GM18508 (cell line): ENCODE results near the gene JPT2.

Experiments used
- ATAC-seq: cut with Tn5 transposase; IDR thresholded peaks from one replicate; pipeline ENCODE4 v1.9.1; 2021; ENCODE audit warnings: moderate number of reproducible peaks; ENCODE audit not compliant: insufficient read depth, unreplicated experiment

The JPT2 gene

GRCh38 chr16:1651094-1651973 is 26.7 kb upstream of the JPT2 start:
- ATAC-seq = no peak

GRCh38 chr16:1651974-1652312 is 26.1 kb upstream of the JPT2 start:
- ATAC-seq = no peak

- no peak for ATAC-seq
These were observed 25.1 kb upstream of the JPT2 start for GRCh38 chr16:1653023-1653422.

- no peak for ATAC-seq
These were observed 23.4 kb upstream of the JPT2 start for GRCh38 chr16:1654505-1655268.

GRCh38 chr16:1655269-1655807 is 22.7 kb upstream of the JPT2 start:
- no peak for ATAC-seq

GRCh38 chr16:1655909-1656807 is 21.9 kb upstream of the JPT2 start:
- ATAC-seq = no peak

- no peak for ATAC-seq
These were observed 21.1 kb upstream of the JPT2 start for GRCh38 chr16:1656808-1657617.

- ATAC-seq = no peak
These were observed 20.2 kb upstream of the JPT2 start for GRCh38 chr16:1657841-1658240.

GRCh38 chr16:1659031-1659430 is 19.0 kb upstream of the JPT2 start:
- ATAC-seq = no peak

- no peak for ATAC-seq
These were observed 16.3 kb upstream of the JPT2 start for GRCh38 chr16:1661826-1662225.

GRCh38 chr16:1662543-1662942 is 15.5 kb upstream of the JPT2 start:
- no peak for ATAC-seq

GRCh38 chr16:1665829-1666228 is 12.2 kb upstream of the JPT2 start:
- no peak for ATAC-seq

GRCh38 chr16:1666316-1666715 is 11.8 kb upstream of the JPT2 start:
- ATAC-seq = no peak

GRCh38 chr16:1667271-1667670 is 10.8 kb upstream of the JPT2 start:
- no peak for ATAC-seq

GRCh38 chr16:1667916-1668315 is 10.2 kb upstream of the JPT2 start:
- no peak for ATAC-seq

- ATAC-seq = no peak
These were observed 9.3 kb upstream of the JPT2 start for GRCh38 chr16:1668612-1669319.

- no peak for ATAC-seq
These were observed 8.4 kb upstream of the JPT2 start for GRCh38 chr16:1669698-1670097.

- ATAC-seq = no peak
These were observed 7.7 kb upstream of the JPT2 start for GRCh38 chr16:1670371-1670770.

GRCh38 chr16:1670866-1671265 is 7.2 kb upstream of the JPT2 start:
- ATAC-seq = no peak
